Kidney capillary endothelial cell (primary cell): ENCODE measurements around the gene ARCN1.

Experiments used
- DNase-seq: peaks from one replicate; pipeline ENCODE4 v3.0.0-alpha.2; 2018; ENCODE audit warnings: low spot score

Gene ARCN1

GRCh38 chr11:118572061-118572980 is at the start of gene ARCN1:
TSS of gene ARCN1 (plus strand) at chr11:118572409. CDS start at chr11:118572548, 139 bp downstream.
- DNase-seq = peak; percentile 61

GRCh38 chr11:118522571-118523072 is 49.6 kb upstream of the ARCN1 start:
- DNase-seq = peak; percentile 11

DNA sequence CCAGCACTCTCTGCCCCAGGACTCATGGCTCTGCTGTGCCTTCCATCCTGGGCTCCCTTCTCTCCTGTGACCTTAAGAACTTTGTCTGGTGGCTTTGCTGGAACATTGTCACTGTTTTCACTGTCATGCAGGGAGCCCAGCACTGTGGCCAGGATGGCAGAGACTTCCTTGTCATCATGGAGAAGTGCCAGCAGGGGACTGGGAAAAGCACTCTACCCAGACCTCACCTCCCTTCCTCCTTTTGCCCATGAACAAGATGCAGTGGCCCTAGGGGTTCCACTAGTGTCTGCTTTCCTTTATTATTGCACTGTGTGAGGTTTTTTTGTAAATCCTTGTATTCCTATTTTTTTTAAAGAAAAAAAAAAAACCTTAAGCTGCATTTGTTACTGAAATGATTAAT is 47.9 kb upstream of the ARCN1 start:
- DNase-seq = no peak

DNA sequence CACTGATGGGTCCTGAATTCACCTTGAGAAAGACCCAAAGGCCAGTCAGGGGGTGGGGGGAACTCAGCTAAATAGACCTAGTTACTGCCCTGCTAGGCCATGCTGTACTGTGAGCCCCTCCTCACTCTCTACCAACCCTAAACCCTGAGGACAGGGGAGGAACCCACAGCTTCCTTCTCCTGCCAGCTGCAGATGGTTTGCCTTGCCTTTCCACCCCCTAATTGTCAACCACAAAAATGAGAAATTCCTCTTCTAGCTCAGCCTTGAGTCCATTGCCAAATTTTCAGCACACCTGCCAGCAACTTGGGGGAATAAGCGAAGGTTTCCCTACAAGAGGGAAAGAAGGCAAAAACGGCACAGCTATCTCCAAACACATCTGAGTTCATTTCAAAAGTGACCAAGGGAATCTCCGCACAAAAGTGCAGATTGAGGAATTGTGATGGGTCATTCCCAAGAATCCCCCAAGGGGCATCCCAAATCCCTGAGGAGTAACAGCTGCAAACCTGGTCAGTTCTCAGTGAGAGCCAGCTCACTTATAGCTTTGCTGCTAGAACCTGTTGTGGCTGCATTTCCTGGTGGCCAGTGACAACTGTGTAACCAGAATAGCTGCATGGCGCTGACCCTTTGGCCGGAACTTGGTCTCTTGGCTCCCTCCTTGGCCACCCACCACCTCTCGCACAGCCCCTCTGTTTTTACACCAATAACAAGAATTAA is 47.3 kb upstream of the ARCN1 start:
- no peak for DNase-seq

- DNase-seq = no peak
Measured at GRCh38 chr11:118526688-118527087, 45.5 kb upstream of the ARCN1 start.

DNA sequence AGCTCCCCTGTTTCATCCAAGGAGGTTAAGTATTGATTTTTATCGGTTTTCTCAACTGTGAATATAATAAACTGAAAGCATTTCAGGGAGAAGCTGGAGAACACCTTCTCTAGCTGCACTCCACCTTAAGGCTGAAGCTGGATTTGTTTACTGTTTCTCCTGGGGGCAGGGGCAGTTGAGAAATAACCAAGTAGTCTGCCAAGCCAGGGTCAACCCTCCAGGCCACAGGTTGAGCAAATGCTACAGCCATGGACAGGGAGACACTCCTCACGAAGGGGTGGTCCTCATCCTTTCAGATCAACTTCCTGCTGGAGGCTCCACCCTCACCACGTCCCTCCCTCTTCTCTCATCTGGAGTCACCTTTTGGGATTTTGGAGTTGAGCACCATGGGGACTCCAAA is 45.1 kb upstream of the ARCN1 start, which contains the start of gene TTC36:
Gene TTC36 (plus strand): TSS at position 366 of the 400 bp plus-strand sequence. CDS start 21 bp downstream, at position 387.
- DNase-seq = no peak

GRCh38 chr11:118528511-118528910 is 43.7 kb upstream of the ARCN1 start:
- DNase-seq = no peak

DNA sequence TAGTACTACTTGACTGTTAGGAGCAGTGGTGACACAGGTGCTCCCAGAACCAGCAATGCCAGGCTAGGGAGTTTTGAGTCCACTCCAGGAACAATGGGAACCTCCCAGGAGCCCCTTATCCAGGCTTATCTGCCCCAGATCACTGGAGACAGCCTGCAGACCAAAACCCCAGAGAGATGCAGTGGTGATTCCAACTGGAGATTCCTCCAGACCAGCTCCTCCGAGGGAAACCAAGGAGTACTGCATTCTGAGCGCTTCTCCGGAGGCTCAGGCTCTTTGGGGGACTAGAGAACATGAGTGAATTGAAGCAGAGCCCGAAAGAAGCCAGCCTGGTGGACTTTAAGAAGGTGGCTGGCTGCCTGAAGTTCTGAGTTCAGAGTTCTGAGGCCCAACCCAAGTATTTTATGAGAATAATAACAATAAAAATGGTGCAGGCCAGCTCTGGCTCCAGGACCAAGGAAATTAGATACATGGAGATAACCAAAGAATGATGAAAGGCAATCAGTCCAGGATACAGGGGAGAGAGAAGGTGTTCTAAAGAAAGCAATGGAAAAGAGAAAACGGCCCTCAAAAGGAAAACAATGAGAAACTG is 42.5 kb upstream of the ARCN1 start:
- DNase-seq = no peak

- DNase-seq = peak; percentile 4
Measured at GRCh38 chr11:118530180-118530682, 42.0 kb upstream of the ARCN1 start.

GRCh38 chr11:118530683-118531596 is 41.3 kb upstream of the ARCN1 start, which contains the start of gene TMEM25:
TSS of gene TMEM25 (plus strand) at chr11:118531192. CDS start at chr11:118531802, 610 bp downstream.
- DNase-seq = peak; percentile 11

- no peak for DNase-seq
Measured at GRCh38 chr11:118531597-118532084, 40.6 kb upstream of the ARCN1 start.

DNA sequence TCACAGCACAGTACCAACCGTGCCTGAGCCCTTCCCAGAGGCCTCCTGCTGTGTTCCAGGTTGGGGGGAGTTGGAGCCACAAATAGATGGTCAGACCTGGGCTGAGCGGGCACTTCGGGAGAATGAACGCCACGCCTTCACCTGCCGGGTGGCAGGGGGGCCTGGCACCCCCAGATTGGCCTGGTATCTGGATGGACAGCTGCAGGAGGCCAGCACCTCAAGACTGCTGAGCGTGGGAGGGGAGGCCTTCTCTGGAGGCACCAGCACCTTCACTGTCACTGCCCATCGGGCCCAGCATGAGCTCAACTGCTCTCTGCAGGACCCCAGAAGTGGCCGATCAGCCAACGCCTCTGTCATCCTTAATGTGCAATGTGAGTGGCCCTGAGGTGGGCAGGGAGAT is 40.1 kb upstream of the ARCN1 start:
- DNase-seq = no peak

- DNase-seq = no peak
Measured at GRCh38 chr11:118532852-118533768, 39.1 kb upstream of the ARCN1 start.

DNA sequence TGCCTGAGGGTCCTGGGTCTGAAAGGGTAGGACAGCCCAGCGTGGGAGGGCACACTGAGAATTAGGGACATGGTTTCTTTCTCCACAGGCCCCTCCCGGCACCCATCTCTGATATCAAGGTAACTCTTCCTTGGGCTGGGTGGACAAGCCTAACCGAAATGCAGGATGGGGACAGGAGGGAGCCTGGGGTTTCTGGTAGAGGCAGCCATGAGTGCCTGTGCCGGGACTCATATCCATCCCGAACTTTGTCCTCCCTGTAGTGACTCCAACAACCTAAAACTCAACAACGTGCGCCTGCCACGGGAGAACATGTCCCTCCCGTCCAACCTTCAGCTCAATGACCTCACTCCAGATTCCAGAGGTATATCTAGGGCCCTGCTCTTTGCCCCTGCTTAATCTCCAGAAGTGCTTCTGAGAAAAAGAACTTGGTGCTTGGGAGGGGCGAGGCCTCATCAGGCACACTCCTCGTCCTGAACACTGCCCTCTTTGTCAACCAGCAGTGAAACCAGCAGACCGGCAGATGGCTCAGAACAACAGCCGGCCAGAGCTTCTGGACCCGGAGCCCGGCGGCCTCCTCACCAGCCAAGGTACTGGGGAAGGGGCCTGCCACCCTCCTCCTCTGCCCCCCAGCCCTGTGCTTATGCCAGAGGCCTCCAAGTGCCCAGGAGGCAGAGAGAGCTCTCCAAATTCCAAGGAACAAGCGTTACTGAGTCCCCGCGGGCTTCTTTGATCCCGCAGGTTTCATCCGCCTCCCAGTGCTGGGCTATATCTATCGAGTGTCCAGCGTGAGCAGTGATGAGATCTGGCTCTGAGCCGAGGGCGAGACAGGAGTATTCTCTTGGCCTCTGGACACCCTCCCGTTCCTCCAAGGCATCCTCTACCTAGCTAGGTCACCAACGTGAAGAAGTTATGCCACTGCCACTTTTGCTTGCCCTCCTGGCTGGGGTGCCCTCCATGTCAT is 38.2 kb upstream of the ARCN1 start:
- no peak for DNase-seq

DNA sequence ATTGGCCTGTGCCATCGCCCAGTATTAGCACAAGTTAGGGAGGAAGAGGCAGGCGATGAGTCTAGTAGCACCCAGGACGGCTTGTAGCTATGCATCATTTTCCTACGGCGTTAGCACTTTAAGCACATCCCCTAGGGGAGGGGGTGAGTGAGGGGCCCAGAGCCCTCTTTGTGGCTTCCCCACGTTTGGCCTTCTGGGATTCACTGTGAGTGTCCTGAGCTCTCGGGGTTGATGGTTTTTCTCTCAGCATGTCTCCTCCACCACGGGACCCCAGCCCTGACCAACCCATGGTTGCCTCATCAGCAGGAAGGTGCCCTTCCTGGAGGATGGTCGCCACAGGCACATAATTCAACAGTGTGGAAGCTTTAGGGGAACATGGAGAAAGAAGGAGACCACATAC is 36.9 kb upstream of the ARCN1 start:
- DNase-seq = no peak

GRCh38 chr11:118536726-118537125 is 35.5 kb upstream of the ARCN1 start:
- no peak for DNase-seq

DNA sequence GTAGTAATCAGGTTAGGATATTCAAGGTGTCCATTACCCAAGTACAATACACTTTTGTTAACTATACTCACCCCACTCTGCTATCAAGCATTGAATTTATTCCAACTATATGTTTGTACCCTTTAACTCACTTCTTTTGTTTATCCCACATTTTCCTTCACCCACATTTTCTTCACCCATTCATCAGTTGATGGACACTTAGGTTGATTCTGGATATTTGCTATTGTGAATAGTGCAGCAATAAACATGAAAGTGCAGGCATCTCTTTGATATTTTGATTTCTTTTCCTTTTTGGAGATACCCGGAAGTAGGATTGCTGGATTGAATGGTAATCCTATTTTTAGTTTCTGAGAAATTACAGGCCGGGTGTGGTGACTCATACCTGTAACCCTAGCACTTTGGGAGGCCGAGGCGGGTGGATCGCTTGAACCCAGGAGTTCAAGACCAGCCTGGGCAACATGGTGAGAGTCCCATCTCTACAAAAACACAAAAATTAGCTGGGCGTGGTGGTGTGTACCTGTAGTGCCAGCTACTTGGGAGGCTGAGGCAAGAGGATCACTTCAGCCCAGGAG is 34.7 kb upstream of the ARCN1 start:
- DNase-seq = no peak

DNA sequence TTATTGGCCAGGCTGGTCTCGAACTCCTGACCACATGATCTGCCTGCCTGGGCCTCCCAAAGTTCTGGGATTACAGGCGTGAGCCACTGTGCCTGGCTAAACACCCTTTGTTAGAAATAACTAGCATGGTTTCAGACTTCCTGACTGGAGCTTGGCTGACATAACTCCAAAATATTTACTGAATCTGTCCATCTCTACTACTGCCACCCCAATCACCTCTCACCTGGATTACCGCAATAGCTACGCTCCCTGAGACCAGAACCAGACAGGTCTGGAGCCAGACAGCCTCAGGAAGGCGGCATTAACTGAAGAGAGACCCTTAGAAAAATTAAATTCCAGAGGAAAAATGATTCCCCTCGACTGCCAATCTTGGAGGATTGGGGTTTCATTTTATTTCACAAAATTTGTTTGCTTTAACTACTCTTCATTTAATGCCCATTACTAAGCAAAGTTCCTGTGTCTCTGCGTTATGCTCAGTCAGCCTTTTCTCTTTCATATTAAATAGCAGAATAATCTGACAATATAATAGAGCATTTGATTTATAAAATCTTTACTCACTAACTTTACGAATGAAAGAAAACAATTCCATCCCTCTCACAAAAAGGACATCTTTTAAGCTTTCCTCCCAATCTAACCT is 28.1 kb upstream of the ARCN1 start:
- no peak for DNase-seq
